HepG2 (cell line): Measurements from ENCODE around the gene CD300A. TPM values are rescaled to one million over a fixed set of nuclear protein-coding genes. Genes with fewer than 3 reads are reported as not detected.

Experiments used
- AGO2 ChIP-seq: fragments of 200-400 bp; formaldehyde crosslinking; optimal IDR thresholded peaks from 2 replicates; pipeline ENCODE3; 2017; ENCODE audit warnings: mild to moderate bottlenecking, low read depth, low read length, moderate library complexity
- ARNT ChIP-seq: fragments of 450-650 bp; IDR thresholded peaks from 2 replicates; pipeline ENCODE4 v1.6.1; 2017
- CC2D1A ChIP-seq: sonication (generic); formaldehyde crosslinking; IDR thresholded peaks from 2 replicates; pipeline ENCODE4 v1.8.1; 2023; ENCODE audit warnings: mild to moderate bottlenecking, missing genetic modification reagents
- CREM ChIP-seq, 2 experiments: sonication (generic) in 1 of 2; formaldehyde crosslinking in 1 of 2; IDR thresholded peaks; 2 replicates each; pipeline versions ENCODE4 v1.4.0 to v1.6.1; 2016 to 2020; ENCODE audit warnings: antibody characterized with exemption in 1 of 2, mild to moderate bottlenecking in 1 of 2, missing genetic modification reagents in 1 of 2
- DMAP1 ChIP-seq: IDR thresholded peaks from 2 replicates; pipeline ENCODE4 v1.6.1; 2016
- HNF4A ChIP-seq: sonication (generic); formaldehyde crosslinking; IDR thresholded peaks from 2 replicates; pipeline ENCODE4 v1.4.0; 2020; ENCODE audit warnings: missing genetic modification reagents
- NR2C2 ChIP-seq: sonication (generic); formaldehyde crosslinking; IDR thresholded peaks from 2 replicates; pipeline ENCODE4 v1.4.0; 2020; ENCODE audit warnings: missing genetic modification reagents, mild to moderate bottlenecking, moderate library complexity, borderline replicate concordance
- SIX4 ChIP-seq: sonication (generic); formaldehyde crosslinking; IDR thresholded peaks from 2 replicates; pipeline ENCODE4 v1.4.0; 2020; ENCODE audit warnings: missing genetic modification reagents
- SP2 ChIP-seq: sonication (generic); formaldehyde crosslinking; IDR thresholded peaks from 2 replicates; pipeline ENCODE4 v1.5.1; 2020; ENCODE audit warnings: mild to moderate bottlenecking, missing genetic modification reagents
- ZFP36L1 ChIP-seq: sonication (generic); formaldehyde crosslinking; IDR thresholded peaks from 2 replicates; pipeline ENCODE4 v1.8.0; 2022; ENCODE audit warnings: mild to moderate bottlenecking, missing genetic modification reagents, moderate library complexity
- ZNF264 ChIP-seq: sonication (generic); formaldehyde crosslinking; IDR thresholded peaks from 2 replicates; pipeline ENCODE4 v1.4.0; 2020; ENCODE audit warnings: missing genetic modification reagents
- ZNF3 ChIP-seq: IDR thresholded peaks from 2 replicates; pipeline ENCODE4 v1.7.0; 2017; ENCODE audit warnings: inconsistent platforms
- ZNF562 ChIP-seq: sonication (generic); formaldehyde crosslinking; IDR thresholded peaks from 2 replicates; pipeline ENCODE4 v1.8.0; 2022; ENCODE audit warnings: missing genetic modification reagents, borderline replicate concordance
- polyA plus RNA-seq, 8 experiments: library from polyadenylated mRNA; depleted of rRNA in 3 of 8; stranded (reverse) in 7 of 8; unstranded in 1 of 8; fragments of >200 nt; fragmentation: Illumina TruSeq in 4 of 8; extraction: Trizol in 4 of 8; gene quantifications; 2 replicates each; pipeline versions ENCODE4 v1.2.1 to v1.2.3, GENCODE V29; 2011 to 2016; ENCODE audit warnings: low read depth in 4 of 8, missing spikeins in 1 of 8, mixed read lengths in 1 of 8; ENCODE audit not compliant: insufficient read depth in 1 of 8
- total RNA-seq, 5 experiments: library from RNA; depleted of rRNA; stranded (reverse); fragments of >200 nt; fragmentation: Illumina TruSeq; extraction: Trizol; gene quantifications; 2 replicates each; pipeline ENCODE4 v1.2.3, GENCODE V29; 2016; ENCODE audit warnings: low read depth in 1 of 5
- TF ChIP-seq, protein P1 (sequence below): IDR thresholded peaks from 2 replicates; pipeline ENCODE4 v1.6.1; 2016
- TF ChIP-seq, protein P2 (sequence below), 2 experiments: fragments of 450-650 bp in 1 of 2; sonication (generic) in 1 of 2; formaldehyde crosslinking in 1 of 2; IDR thresholded peaks; 2 replicates each; pipeline versions ENCODE4 v1.6.1 to v1.8.0; 2016 to 2022; ENCODE audit warnings: antibody characterized with exemption in 1 of 2, mild to moderate bottlenecking in 1 of 2, missing genetic modification reagents in 1 of 2
- TF ChIP-seq, protein P3 (sequence below): sonication (generic); formaldehyde crosslinking; IDR thresholded peaks from 2 replicates; pipeline ENCODE4 v1.8.1; 2023; ENCODE audit warnings: mild to moderate bottlenecking, missing genetic modification reagents
- TF ChIP-seq, protein P4 (sequence below): sonication (generic); formaldehyde crosslinking; IDR thresholded peaks from 2 replicates; pipeline ENCODE4 v1.8.0; 2022; ENCODE audit warnings: missing genetic modification reagents, mild to moderate bottlenecking, borderline replicate concordance

The CD300A gene
- total and polyA plus RNA-seq, 2 of the 13 experiments (the other 11 are each of a cell fraction or from before 2014, with no cell fraction given) = not detected

DNA sequence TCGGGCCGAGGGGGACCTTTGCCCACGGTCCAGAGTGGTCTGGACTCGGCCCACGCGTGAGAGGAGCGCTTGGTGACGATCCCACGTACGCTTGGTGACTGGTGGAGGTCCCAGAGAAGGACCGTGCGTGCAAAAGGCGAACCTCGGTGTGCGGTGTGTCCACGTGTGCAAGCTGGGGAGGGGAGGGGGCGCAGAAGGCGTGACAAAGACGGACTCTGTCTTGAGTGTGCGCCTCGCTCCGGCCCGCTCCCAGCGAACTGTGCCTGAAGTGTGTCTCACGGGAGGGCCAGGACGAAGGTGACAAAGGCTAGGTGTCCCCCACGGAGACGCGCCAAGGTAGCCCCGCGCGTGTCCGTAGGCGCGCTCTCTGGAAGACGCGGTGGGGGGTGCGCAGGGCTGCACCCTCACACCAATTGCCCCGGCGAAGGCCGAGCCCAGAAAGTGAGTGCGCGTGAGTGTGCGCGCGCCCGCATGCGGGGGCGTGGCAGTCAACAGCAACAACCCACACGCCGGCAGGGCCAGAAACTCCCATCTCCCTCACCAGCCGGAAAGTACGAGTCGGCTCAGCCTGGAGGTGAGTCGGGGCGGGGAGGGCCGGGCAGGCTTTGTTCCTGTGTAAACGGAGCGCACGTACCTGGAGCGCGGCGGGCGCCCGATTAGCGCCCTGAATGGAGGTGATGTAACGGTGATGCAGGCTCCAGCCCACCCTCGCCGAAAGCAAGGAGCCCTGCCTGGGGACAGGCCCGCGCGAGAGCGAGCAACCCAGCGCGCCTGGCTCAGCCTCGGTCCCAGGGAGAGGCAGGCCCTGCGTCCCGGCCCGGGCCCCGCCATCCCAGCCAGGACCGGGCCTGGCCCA lies 34.6 kb upstream of the CD300A start, which contains the start of gene GPRC5C (continued):
- TF ChIP-seq, protein P1, sequence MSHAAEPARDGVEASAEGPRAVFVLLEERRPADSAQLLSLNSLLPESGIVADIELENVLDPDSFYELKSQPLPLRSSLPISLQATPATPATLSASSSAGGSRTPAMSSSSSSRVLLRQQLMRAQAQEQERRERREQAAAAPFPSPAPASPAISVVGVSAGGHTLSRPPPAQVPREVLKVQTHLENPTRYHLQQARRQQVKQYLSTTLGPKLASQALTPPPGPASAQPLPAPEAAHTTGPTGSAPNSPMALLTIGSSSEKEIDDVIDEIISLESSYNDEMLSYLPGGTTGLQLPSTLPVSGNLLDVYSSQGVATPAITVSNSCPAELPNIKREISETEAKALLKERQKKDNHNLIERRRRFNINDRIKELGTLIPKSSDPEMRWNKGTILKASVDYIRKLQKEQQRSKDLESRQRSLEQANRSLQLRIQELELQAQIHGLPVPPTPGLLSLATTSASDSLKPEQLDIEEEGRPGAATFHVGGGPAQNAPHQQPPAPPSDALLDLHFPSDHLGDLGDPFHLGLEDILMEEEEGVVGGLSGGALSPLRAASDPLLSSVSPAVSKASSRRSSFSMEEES (CRISPR knock-in tag) = peak; percentile 78
- TF ChIP-seq ZNF3 (CRISPR knock-in tag) (no peak), DMAP1 (CRISPR knock-in tag) (peak; percentile 83), NR2C2 (CRISPR knock-in tag) (peak; percentile 61), CC2D1A (CRISPR knock-in tag) (no peak), SP2 (CRISPR knock-in tag) (0 out of 2 replicates have a peak, but pooled peaks have one; percentile 6), ZNF562 (CRISPR knock-in tag) (no peak), ZNF264 (peak; percentile 92), CREM (IDR thresholded peaks at IDR 0.05) (peak; percentile 48), CREM (CRISPR knock-in tag; IDR thresholded peaks at IDR 0.05) (no peak), AGO2 (peak; percentile 97), ZFP36L1 (CRISPR knock-in tag) (peak; percentile 64; the same call in 1 of the 2 replicates), SIX4 (CRISPR knock-in tag) (peak; percentile 55), ARNT (no peak), HNF4A (peak; percentile 26; the same call in 1 of the 2 replicates)
- TF ChIP-seq, protein P2, sequence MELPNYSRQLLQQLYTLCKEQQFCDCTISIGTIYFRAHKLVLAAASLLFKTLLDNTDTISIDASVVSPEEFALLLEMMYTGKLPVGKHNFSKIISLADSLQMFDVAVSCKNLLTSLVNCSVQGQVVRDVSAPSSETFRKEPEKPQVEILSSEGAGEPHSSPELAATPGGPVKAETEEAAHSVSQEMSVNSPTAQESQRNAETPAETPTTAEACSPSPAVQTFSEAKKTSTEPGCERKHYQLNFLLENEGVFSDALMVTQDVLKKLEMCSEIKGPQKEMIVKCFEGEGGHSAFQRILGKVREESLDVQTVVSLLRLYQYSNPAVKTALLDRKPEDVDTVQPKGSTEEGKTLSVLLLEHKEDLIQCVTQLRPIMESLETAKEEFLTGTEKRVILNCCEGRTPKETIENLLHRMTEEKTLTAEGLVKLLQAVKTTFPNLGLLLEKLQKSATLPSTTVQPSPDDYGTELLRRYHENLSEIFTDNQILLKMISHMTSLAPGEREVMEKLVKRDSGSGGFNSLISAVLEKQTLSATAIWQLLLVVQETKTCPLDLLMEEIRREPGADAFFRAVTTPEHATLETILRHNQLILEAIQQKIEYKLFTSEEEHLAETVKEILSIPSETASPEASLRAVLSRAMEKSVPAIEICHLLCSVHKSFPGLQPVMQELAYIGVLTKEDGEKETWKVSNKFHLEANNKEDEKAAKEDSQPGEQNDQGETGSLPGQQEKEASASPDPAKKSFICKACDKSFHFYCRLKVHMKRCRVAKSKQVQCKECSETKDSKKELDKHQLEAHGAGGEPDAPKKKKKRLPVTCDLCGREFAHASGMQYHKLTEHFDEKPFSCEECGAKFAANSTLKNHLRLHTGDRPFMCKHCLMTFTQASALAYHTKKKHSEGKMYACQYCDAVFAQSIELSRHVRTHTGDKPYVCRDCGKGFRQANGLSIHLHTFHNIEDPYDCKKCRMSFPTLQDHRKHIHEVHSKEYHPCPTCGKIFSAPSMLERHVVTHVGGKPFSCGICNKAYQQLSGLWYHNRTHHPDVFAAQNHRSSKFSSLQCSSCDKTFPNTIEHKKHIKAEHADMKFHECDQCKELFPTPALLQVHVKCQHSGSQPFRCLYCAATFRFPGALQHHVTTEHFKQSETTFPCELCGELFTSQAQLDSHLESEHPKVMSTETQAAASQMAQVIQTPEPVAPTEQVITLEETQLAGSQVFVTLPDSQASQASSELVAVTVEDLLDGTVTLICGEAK (IDR thresholded peaks at IDR 0.05) = no peak
- TF ChIP-seq, protein P2 (CRISPR knock-in tag; IDR thresholded peaks at IDR 0.05) = peak; percentile 51
- TF ChIP-seq, protein P3, sequence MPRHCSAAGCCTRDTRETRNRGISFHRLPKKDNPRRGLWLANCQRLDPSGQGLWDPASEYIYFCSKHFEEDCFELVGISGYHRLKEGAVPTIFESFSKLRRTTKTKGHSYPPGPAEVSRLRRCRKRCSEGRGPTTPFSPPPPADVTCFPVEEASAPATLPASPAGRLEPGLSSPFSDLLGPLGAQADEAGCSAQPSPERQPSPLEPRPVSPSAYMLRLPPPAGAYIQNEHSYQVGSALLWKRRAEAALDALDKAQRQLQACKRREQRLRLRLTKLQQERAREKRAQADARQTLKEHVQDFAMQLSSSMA (CRISPR knock-in tag) = 0 out of 2 replicates have a peak, but pooled peaks have one; percentile 77
- TF ChIP-seq, protein P4, sequence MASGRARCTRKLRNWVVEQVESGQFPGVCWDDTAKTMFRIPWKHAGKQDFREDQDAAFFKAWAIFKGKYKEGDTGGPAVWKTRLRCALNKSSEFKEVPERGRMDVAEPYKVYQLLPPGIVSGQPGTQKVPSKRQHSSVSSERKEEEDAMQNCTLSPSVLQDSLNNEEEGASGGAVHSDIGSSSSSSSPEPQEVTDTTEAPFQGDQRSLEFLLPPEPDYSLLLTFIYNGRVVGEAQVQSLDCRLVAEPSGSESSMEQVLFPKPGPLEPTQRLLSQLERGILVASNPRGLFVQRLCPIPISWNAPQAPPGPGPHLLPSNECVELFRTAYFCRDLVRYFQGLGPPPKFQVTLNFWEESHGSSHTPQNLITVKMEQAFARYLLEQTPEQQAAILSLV (CRISPR knock-in tag) = peak; percentile 76
